CD4-positive, alpha-beta T cell (primary cell): ENCODE data around the gene PFKL. TPM values are rescaled to one million over a fixed set of nuclear protein-coding genes. Genes with fewer than 3 reads are reported as not detected.

Experiments used
- ATAC-seq: fragments of 200-7000 bp; cut with Tn5 transposase; one replicate; pipeline ENCODE4 v1.10.0; 2022; ENCODE audit warnings: mild to moderate bottlenecking; ENCODE audit not compliant: poor library complexity
- CTCF ChIA-PET: fragments of 350-600 bp; sonication (Branson Sonifier 250); formaldehyde crosslinking; loops from one replicate; lab custom pipeline; 2021; ENCODE audit warnings: antibody characterized with exemption, inconsistent platforms; lab: Charles Lee
- POLR2A ChIA-PET: fragments of 350-600 bp; sonication (Branson Sonifier 250); formaldehyde crosslinking; loops from one replicate; lab custom pipeline; 2021; ENCODE audit warnings: antibody characterized with exemption, inconsistent platforms; lab: Charles Lee
- DNase-seq, 14 experiments: peaks; one replicate each; pipeline ENCODE4 v3.0.0-alpha.2; 2013 to 2020; ENCODE audit warnings: mixed read lengths in 2 of 14
- H3K27ac ChIP-seq, 2 donors: one replicate each; pipeline versions ENCODE4 v1.5.1 to v1.7.0; 2013; ENCODE audit warnings: low read length in 2 of 2, low read depth in 1 of 2, mild to moderate bottlenecking in 1 of 2
- H3K27me3 ChIP-seq, 2 experiments: 1 replicate in 1 of 2; 2 replicates in 1 of 2; pipeline versions ENCODE4 v1.6.1 to v1.7.0; 2013; ENCODE audit warnings: low read length in 2 of 2, control low read depth in 1 of 2, mild to moderate bottlenecking in 1 of 2, moderate library complexity in 1 of 2; ENCODE audit not compliant: insufficient read depth in 2 of 2, control insufficient read depth in 1 of 2
- H3K36me3 ChIP-seq: one replicate; pipeline ENCODE4 v1.6.1; 2013; ENCODE audit warnings: low read length, control low read depth; ENCODE audit not compliant: insufficient read depth
- H3K4me1 ChIP-seq: one replicate; pipeline ENCODE4 v1.6.1; 2013; ENCODE audit warnings: low read length, control low read depth; ENCODE audit not compliant: insufficient read depth
- H3K4me3 ChIP-seq: one replicate; pipeline ENCODE4 v1.5.1; 2013; ENCODE audit warnings: mild to moderate bottlenecking, low read length, moderate library complexity
- H3K9me3 ChIP-seq, 2 experiments: 1 replicate in 1 of 2; 2 replicates in 1 of 2; pipeline versions ENCODE4 v1.6.1 to v1.7.0; 2013; ENCODE audit warnings: low read length in 2 of 2, mild to moderate bottlenecking in 2 of 2, control low read depth in 1 of 2, moderate library complexity in 1 of 2; ENCODE audit not compliant: control insufficient read depth in 1 of 2, insufficient read depth in 1 of 2
- H3K27ac Mint-ChIP-seq: one replicate; pipeline ENCODE4 v1.8.0; 2020; ENCODE audit warnings: mixed read lengths
- H3K27me3 Mint-ChIP-seq: one replicate; pipeline ENCODE4 v1.8.0; 2021; ENCODE audit warnings: mixed read lengths
- H3K36me3 Mint-ChIP-seq: one replicate; pipeline ENCODE4 v1.8.0; 2021; ENCODE audit warnings: low read depth, mixed read lengths
- H3K4me1 Mint-ChIP-seq: one replicate; pipeline ENCODE4 v1.8.0; 2021; ENCODE audit warnings: low read depth, mixed read lengths
- H3K4me3 Mint-ChIP-seq: one replicate; pipeline ENCODE4 v1.8.0; 2020; ENCODE audit warnings: mild to moderate bottlenecking, mixed read lengths
- H3K9me3 Mint-ChIP-seq: one replicate; pipeline ENCODE4 v1.8.0; 2020; ENCODE audit warnings: mixed read lengths
- CTCF ChIP-seq: fragments of 200-600 bp; IDR thresholded peaks from one replicate; pipeline ENCODE4 v1.8.0; 2022; ENCODE audit warnings: antibody characterized with exemption, mild to moderate bottlenecking
- intact Hi-C, 2 experiments: fragments of 100-400 bp; cut with DNase I in 1 of 2; cut with micrococcal nuclease in 1 of 2; formaldehyde crosslinking; loops; one replicate each; pipeline versions ENCODE4 v1.15.1 to v1.9.0; 2023 to 2025; cut with DNase I, micrococcal nuclease
- total RNA-seq, 174 experiments: library from RNA in 2 of 174; stranded (reverse) in 2 of 174; gene quantifications; one replicate each; pipeline ENCODE4 v1.2.3 and lab custom pipeline; 2021 to 2026

PFKL gene
- total RNA-seq, 2 experiments from 2014 or later = 115 to 117 TPM

- Histone ChIP-seq H3K4me3 (no peak overlapping the region), H3K27me3 (peaks cover 6 to 8% of the 10 kb centered on the region in 2 experiments), H3K27ac (no peak overlapping the region), H3K9me3 (peaks cover 0 to 5% of the 10 kb centered on the region in 2 experiments), H3K36me3 (no peaks in the 10 kb centered on the region), H3K4me1 (peaks cover 8% of the 10 kb centered on the region)
- no peak for ATAC-seq
- DNase-seq = no peak
- H3K4me1 Mint-ChIP-seq = peaks cover 8% of the 10 kb centered on the region
- no peaks in the 10 kb centered on the region for H3K9me3 Mint-ChIP-seq
- H3K27me3 Mint-ChIP-seq = peaks cover 4% of the 10 kb centered on the region
- peaks cover 3% of the 10 kb centered on the region for H3K36me3 Mint-ChIP-seq
- intact Hi-C loops = no loop called here
- no peak overlapping the region for H3K27ac Mint-ChIP-seq
- no peak overlapping the region for H3K4me3 Mint-ChIP-seq
- CTCF ChIA-PET = no interaction called here
- POLR2A ChIA-PET = no interaction called here
- no peak for TF ChIP-seq CTCF
Observed at GRCh38 chr21:44344541-44345183, 44.8 kb downstream of the PFKL start.

- H3K27ac ChIP-seq = no peak overlapping the region
- no peak overlapping the region for H3K4me3 Mint-ChIP-seq
- no peaks in the 10 kb centered on the region for H3K4me1 ChIP-seq
- H3K4me1 Mint-ChIP-seq = peaks cover 3% of the 10 kb centered on the region
- no peak for ATAC-seq
- H3K36me3 ChIP-seq = no peaks in the 10 kb centered on the region
- H3K27ac Mint-ChIP-seq = no peak overlapping the region
- peaks cover 8% of the 10 kb centered on the region in 2 experiments for H3K27me3 ChIP-seq
- H3K27me3 Mint-ChIP-seq = peaks cover 4% of the 10 kb centered on the region
- DNase-seq = no peak
- POLR2A ChIA-PET = no interaction called here
- TF ChIP-seq CTCF = no peak
- no peaks in the 10 kb centered on the region for H3K36me3 Mint-ChIP-seq
- no peaks in the 10 kb centered on the region for H3K9me3 Mint-ChIP-seq
- intact Hi-C loops = no loop called here
- H3K9me3 ChIP-seq = peaks cover 0 to 5% of the 10 kb centered on the region in 2 experiments
- no peak overlapping the region for H3K4me3 ChIP-seq
- CTCF ChIA-PET = no interaction called here
Observed at GRCh38 chr21:44345495-44345894, 45.6 kb downstream of the PFKL start.

GRCh38 chr21:44347911-44348451 lies 48.1 kb downstream of the PFKL start:
- intact Hi-C loops = no loop called here
- Histone ChIP-seq H3K36me3 (no peaks in the 10 kb centered on the region), H3K4me3 (no peak overlapping the region), H3K4me1 (peaks cover 23% of the 10 kb centered on the region), H3K9me3 (peaks cover 0 to 5% of the 10 kb centered on the region in 2 experiments), H3K27ac (no peak overlapping the region), H3K27me3 (peaks cover 15 to 19% of the 10 kb centered on the region in 2 experiments)
- no peaks in the 10 kb centered on the region for H3K36me3 Mint-ChIP-seq
- no peak overlapping the region for H3K27ac Mint-ChIP-seq
- H3K4me1 Mint-ChIP-seq = peaks cover 10% of the 10 kb centered on the region
- peaks cover 9% of the 10 kb centered on the region for H3K27me3 Mint-ChIP-seq
- no peaks in the 10 kb centered on the region for H3K9me3 Mint-ChIP-seq
- POLR2A ChIA-PET = no interaction called here
- CTCF ChIA-PET = no interaction called here
- no peak for TF ChIP-seq CTCF
- no peak for ATAC-seq
- DNase-seq = no peak
- H3K4me3 Mint-ChIP-seq = no peak overlapping the region
